Activated CD4-positive, alpha-beta T cell treated with anti-CD3 and anti-CD28 coated beads, Interleukin-2, amount 50 U/mL, for 24 hours (primary cell): ENCODE results near the gene FBXO38.

Source experiments
- DNase-seq, 2 donors: peaks; one replicate each; pipeline ENCODE4 v3.0.0-alpha.2; 2020; ENCODE audit warnings: low read depth in 1 of 2, low spot score in 1 of 2

FBXO38 gene

GRCh38 chr5:148383564-148384379 is at the start of gene FBXO38:
FBXO38 (plus strand) TSS chr5:148383958; CDS start chr5:148394777, 10,819 bp downstream.
- DNase-seq = peak; percentile 93 to 97

GRCh38 chr5:148335259-148335658 is 48.5 kb upstream of the FBXO38 start, which contains the start of gene SPINK9:
SPINK9 (plus strand) TSS chr5:148335559; CDS start chr5:148335614, 55 bp downstream.
- no peak for DNase-seq

DNA sequence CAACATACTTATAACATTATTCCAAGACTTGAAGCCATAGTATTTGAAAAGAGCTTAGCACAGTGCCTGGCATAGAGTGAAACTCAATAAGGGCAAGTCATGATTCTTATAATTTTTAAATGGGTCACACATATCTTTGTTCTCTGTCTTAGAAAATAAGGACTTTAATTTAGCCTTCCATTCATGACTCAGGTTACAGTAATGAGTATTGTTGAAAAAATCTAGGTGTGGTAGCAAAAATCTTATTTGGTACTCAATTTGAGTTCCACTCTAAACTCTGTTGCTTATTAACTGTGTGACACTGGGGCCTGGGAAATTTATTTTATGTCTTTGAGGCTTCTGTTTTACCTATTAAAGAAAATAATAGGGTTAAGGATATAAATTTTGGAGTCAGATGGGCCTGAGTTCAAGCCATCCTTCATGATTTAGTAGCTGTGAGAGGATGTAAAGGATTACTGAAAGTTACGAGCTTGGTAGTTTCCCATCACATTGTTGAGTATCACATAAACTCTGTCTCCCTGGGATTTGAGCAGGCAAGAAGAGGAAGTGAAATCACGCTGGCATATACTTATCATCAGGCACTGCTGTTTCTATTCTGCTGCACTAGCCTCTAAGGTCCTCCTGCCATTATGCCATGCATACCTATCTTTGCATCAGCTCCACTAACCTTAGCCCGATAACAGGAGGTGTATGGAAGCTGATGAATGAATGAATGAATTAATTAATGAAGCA is 46.9 kb upstream of the FBXO38 start:
- DNase-seq = no peak

DNA sequence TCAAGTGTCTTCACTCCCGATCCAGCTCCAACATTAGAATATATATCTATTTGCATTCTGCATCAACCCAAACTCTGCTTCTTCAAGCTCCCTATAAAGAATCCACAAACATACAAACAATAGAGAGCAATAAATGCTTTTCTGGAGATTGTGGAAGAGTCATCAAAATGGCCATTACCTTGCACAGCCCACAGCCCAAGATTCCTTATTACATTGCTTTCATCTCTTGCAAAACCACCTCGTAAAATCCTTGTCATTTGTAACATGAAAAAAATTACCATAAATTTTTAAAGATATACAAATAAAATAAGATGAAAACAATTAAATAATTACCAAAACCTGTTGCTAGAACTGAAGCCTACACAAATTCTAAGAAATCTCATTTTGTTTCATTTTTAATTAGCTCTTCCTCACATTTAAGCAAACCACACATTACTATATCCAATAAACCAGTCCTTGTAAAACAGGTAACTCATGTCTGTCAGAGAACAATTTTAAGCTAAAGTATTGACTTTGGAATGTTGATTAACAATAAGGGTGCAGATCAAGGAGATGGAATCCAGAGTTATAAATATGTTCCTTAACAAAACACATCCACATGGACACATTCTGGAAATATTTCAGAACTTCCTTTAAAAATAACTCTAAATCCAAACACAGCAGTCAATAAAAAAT is 41.2 kb upstream of the FBXO38 start:
- DNase-seq = no peak

GRCh38 chr5:148343046-148343407 is 40.7 kb upstream of the FBXO38 start:
- DNase-seq = no peak

GRCh38 chr5:148343603-148344487 is 39.9 kb upstream of the FBXO38 start:
- DNase-seq = no peak

GRCh38 chr5:148347706-148348105 is 36.1 kb upstream of the FBXO38 start:
- DNase-seq = no peak

GRCh38 chr5:148352696-148353095 is 31.1 kb upstream of the FBXO38 start:
- no peak for DNase-seq

GRCh38 chr5:148353634-148354033 is 30.1 kb upstream of the FBXO38 start:
- DNase-seq = no peak

DNA sequence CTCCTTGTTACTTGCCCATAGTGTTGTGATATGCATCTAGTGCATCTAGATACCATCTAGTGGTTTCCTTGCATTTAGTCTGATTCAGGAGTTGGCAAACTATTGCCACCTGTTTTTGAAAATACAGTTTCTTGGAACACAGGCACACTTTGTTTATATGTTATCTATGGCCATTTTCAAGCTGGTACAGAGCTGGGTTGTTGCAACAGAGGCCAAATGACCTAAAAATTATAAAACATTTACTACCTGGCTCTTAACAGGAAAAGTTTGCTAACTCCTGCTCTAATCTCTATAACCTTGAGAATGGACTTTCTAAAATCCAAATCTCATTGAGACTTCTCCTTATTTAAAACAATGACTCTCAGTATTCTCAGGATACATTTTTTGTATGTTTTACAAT is 19.4 kb upstream of the FBXO38 start:
- no peak for DNase-seq

- DNase-seq = no peak
These were observed 15.5 kb upstream of the FBXO38 start for GRCh38 chr5:148368299-148368698.

GRCh38 chr5:148372166-148372725 is 11.5 kb upstream of the FBXO38 start:
- no peak for DNase-seq

DNA sequence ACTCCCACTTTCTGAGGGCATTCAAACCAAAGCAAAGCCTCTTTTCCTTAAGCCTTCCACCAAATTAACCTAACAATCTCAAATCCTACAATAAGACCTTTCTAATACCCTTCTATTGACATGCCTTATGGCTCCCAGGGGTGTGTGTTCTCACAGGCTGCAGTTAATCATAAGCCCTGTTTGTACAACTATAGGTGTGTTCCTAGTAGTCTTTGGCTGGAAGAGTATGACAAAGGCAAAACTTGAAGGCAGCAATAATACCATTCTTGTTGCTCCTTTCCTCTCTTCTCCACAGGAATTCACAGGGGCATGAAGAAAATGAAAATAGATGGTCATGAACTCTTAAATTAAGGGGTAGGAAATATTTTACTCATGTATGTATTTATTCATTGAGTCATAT is 10.9 kb upstream of the FBXO38 start:
- no peak for DNase-seq

GRCh38 chr5:148374690-148375360 is 8.9 kb upstream of the FBXO38 start:
- DNase-seq = no peak

DNA sequence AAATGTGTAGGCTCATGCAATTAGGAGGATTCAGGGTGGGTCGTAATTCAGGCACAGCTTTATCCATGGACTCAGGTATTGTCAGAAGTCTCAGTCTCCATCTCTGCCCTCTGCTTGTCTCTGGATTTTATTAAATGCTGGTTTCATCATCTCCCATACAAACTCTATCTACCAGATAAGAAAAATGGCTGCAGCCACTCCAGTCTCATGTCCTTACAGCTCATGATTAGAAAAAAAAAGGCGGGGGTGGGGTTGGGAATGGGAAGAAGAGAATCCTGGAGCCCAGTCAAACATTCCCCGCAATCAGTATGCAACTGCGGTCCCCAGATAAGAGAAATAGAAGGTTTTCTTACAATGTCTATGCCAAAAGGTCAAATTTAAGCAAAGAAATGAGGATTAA is 7.6 kb upstream of the FBXO38 start:
- DNase-seq = no peak

- DNase-seq = no peak
These were observed 5.1 kb upstream of the FBXO38 start for GRCh38 chr5:148378670-148379069.

GRCh38 chr5:148379340-148379739 is 4.4 kb upstream of the FBXO38 start:
- DNase-seq = no peak

GRCh38 chr5:148381906-148382305 is 1.9 kb upstream of the FBXO38 start:
- DNase-seq = no peak

DNA sequence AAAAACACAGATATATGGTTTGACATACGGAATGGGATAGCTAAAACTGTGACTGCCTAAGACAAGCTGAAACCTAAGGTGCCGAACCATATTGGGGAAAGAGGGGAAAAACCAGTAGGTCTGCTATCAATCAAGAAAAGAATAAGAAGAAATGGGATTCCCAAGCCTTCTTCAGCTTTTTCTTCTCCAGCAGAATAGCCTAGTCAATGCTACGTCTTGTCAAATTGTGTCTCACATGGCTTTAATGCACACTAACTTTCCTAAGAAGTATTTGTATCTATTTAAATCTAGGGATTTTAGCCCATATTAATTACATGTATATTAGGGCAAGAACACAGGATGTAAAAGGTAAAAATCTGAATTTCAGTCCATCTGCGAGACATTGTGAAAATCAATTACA is 797 bp upstream of the FBXO38 start:
- DNase-seq = no peak

DNA sequence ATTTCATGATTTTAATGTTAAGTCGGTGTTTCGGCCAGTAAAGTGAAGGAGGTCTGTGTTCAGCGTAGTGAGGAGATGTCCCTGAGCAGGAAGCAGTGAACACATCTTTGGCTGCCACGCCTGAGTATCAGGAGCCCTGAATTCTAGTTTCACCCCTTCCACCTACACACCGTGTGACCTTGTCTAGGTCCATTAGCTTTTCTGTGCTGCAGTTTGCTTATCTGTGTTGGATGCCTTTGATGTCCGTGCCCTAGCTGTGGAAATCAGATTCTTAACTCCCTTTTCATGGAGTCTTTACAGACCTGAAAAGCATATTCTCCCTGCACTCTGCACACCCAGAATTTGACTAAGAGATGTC is 601 bp downstream of the FBXO38 start:
- DNase-seq = no peak
